T-cell (primary cell): ENCODE data around the gene RSPH1. TPM values are rescaled to one million over a fixed set of nuclear protein-coding genes. Genes with fewer than 3 reads are reported as not detected.

Experiments
- ATAC-seq, 4 experiments: fragments of 200-7000 bp in 3 of 4; fragments of 150-1000 bp in 1 of 4; cut with Tn5 transposase; replicated peaks in 1 of 4; 1 replicate in 3 of 4; 2 replicates in 1 of 4; pipeline ENCODE4 v1.10.0; 2021; ENCODE audit warnings: moderate library complexity in 3 of 4, mild to moderate bottlenecking in 2 of 4, moderate number of reproducible peaks in 1 of 4
- CTCF ChIA-PET, 2 donors: fragments of 300-600 bp; sonication (Branson Sonifier 250); formaldehyde crosslinking; loops; one replicate each; lab custom pipeline; 2022; ENCODE audit warnings: antibody characterized with exemption in 2 of 2; lab: Charles Lee
- POLR2A ChIA-PET, 2 donors: fragments of 300-600 bp; sonication (Branson Sonifier 250); formaldehyde crosslinking; loops; one replicate each; lab custom pipeline; 2022; ENCODE audit warnings: antibody characterized with exemption in 2 of 2; lab: Charles Lee
- DNase-seq, 35 experiments: peaks; one replicate each; pipeline versions ENCODE4 v3.0.0 to v3.0.0-alpha.2; 2013 to 2023
- H3K27ac ChIP-seq: one replicate; pipeline ENCODE4 v1.5.1; 2013; ENCODE audit warnings: low read length
- H3K27me3 ChIP-seq, 2 experiments: replicated peaks in 1 of 2; 1 replicate in 1 of 2; 2 replicates in 1 of 2; pipeline versions ENCODE4 v1.6.1 to v1.7.0; 2013; ENCODE audit warnings: low read length in 1 of 2, mixed read lengths in 1 of 2; ENCODE audit not compliant: control insufficient read depth in 2 of 2, insufficient read depth in 2 of 2; ENCODE audit errors: extremely low read depth in 1 of 2
- H3K36me3 ChIP-seq, 2 donors: 1 replicate in 1 of 2; 2 replicates in 1 of 2; pipeline versions ENCODE4 v1.6.1 to v1.7.0; 2013; ENCODE audit warnings: low read length in 1 of 2; ENCODE audit not compliant: control insufficient read depth in 2 of 2, insufficient read depth in 1 of 2; ENCODE audit errors: extremely low read depth in 1 of 2
- H3K4me1 ChIP-seq, 2 experiments: 1 replicate in 1 of 2; 2 replicates in 1 of 2; pipeline versions ENCODE4 v1.6.1 to v1.7.0; 2013; ENCODE audit warnings: low read length in 2 of 2, mixed read lengths in 1 of 2; ENCODE audit not compliant: insufficient read depth in 2 of 2, control insufficient read depth in 1 of 2; ENCODE audit errors: extremely low read depth in 1 of 2
- H3K4me3 ChIP-seq, 2 donors: 1 replicate in 1 of 2; 2 replicates in 1 of 2; pipeline versions ENCODE4 v1.5.1 to v1.7.0; 2013; ENCODE audit warnings: mild to moderate bottlenecking in 2 of 2, low read length in 1 of 2, moderate library complexity in 1 of 2; ENCODE audit not compliant: control insufficient read depth in 1 of 2; ENCODE audit errors: extremely low read depth in 1 of 2
- H3K9me3 ChIP-seq: 2 replicates; pipeline ENCODE4 v1.7.0; 2013
- H3K27ac Mint-ChIP-seq, 2 donors: one replicate each; pipeline ENCODE4 v1.8.0; 2020 to 2021; ENCODE audit warnings: mild to moderate bottlenecking in 2 of 2, mixed read lengths in 2 of 2
- H3K27me3 Mint-ChIP-seq, 2 donors: one replicate each; pipeline ENCODE4 v1.8.0; 2021 to 2022; ENCODE audit warnings: mixed read lengths in 2 of 2
- H3K36me3 Mint-ChIP-seq: one replicate; pipeline ENCODE4 v1.8.0; 2021; ENCODE audit warnings: mixed read lengths
- H3K4me1 Mint-ChIP-seq, 3 donors: one replicate each; pipeline ENCODE4 v1.8.0; 2020 to 2022; ENCODE audit warnings: mixed read lengths in 3 of 3, mild to moderate bottlenecking in 1 of 3
- H3K4me3 Mint-ChIP-seq, 3 donors: one replicate each; pipeline ENCODE4 v1.8.0; 2020 to 2022; ENCODE audit warnings: mild to moderate bottlenecking in 3 of 3, mixed read lengths in 3 of 3, moderate library complexity in 3 of 3
- H3K9me3 Mint-ChIP-seq, 3 donors: one replicate each; pipeline ENCODE4 v1.8.0; 2020 to 2022; ENCODE audit warnings: mixed read lengths in 3 of 3
- WGBS: methylation state at CpG from one replicate; pipeline ENCODE4 v1.1.5; 2013; ENCODE audit warnings: missing lambda C conversion rate; ENCODE audit not compliant: insufficient coverage; 5-methylcytosine and 5-hydroxymethylcytosine counted together
- total RNA-seq, 35 experiments: library from RNA in 6 of 35; stranded (reverse) in 6 of 35; fragments of 120-200 nt in 1 of 35; gene quantifications; one replicate each; pipeline versions ENCODE4 v1.2.1 to v1.2.4 and lab custom pipeline; 2013 to 2026

Gene RSPH1
- total RNA-seq, 5 donors from 2014 or later (not counting 1 experiment from before 2014, with no cell fraction given) = 0.12 to 0.20 TPM; not detected in 3

DNA sequence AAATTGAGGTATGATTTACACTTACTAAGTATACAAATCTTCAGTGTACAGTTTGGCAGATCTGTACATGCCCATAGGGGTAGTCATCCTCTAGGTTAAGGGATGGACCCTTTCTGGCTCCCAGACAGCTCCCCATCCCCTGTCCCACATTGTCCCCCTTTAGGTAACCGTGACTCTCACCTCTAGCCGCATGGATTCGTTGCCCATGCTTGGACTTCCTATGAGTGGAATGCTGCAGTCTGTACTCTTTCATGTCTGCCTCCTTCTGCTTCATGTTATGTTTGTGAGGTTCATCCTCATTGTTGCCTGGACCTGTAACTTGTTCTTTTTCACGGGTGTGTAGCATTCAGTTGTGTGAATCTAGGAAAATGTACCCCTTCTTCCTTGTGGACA lies 37.9 kb upstream of the RSPH1 start:
- H3K9me3 Mint-ChIP-seq = no peaks in the 10 kb centered on the region
- ATAC-seq (no peak), DNase-seq (no peak)
- peak overlapping the region in 2 of 3 donors; percentile 34 to 49 for H3K4me3 Mint-ChIP-seq
- Histone ChIP-seq H3K27me3 (no peaks in the 10 kb centered on the region), H3K4me3 (no peak overlapping the region), H3K9me3 (no peaks in the 10 kb centered on the region), H3K4me1 (no peaks in the 10 kb centered on the region), H3K27ac (no peak overlapping the region), H3K36me3 (peaks cover 0 to 36% of the 10 kb centered on the region in 2 donors)
- H3K36me3 Mint-ChIP-seq = peaks cover 37% of the 10 kb centered on the region
- H3K4me1 Mint-ChIP-seq = peaks cover 5 to 44% (median 33%) of the 10 kb centered on the region in 3 donors
- CTCF ChIA-PET = no interaction called here
- H3K27me3 Mint-ChIP-seq = no peaks in the 10 kb centered on the region
- POLR2A ChIA-PET = no interaction called here
- 79% methylated on average over 3 of the region's 4 CpGs for WGBS
- peak overlapping the region in 1 of 2 donors; percentile 22 for H3K27ac Mint-ChIP-seq

DNA sequence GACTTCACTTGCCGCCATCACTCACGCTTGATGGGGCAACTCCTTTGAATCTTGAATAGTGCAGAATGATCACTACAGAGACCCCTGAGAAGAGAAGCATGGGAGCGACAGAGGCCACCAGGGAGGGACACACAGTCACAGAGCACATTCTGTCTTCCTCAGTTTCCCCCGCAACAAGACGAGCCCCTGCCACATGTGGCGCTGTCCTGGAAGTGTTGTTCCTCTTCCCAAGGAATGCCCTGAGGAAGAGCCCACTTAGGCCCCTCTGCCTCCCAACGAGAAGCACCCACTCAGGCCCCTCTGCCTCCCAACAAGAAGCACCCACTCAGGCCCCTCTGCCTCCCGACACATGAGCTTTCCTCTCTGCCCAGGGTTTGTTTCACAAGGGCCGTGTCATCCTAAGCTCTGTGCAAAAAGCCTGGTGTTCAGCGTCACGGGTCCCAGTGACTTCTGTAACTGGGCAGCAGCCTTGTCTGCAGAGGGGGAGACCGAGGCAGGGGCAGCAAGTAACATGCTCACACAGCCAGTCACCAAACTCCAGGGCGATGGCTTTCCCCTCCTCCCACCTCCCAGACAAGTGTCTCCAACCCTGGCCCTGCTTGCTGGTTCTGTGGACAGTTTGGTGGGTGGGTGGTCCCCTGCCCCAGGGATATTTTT lies 37.4 kb upstream of the RSPH1 start:
- no peak overlapping the region for H3K4me3 ChIP-seq
- no peak overlapping the region for H3K27ac Mint-ChIP-seq
- 98% methylated on average over 9 of the region's 13 CpGs for WGBS

DNA sequence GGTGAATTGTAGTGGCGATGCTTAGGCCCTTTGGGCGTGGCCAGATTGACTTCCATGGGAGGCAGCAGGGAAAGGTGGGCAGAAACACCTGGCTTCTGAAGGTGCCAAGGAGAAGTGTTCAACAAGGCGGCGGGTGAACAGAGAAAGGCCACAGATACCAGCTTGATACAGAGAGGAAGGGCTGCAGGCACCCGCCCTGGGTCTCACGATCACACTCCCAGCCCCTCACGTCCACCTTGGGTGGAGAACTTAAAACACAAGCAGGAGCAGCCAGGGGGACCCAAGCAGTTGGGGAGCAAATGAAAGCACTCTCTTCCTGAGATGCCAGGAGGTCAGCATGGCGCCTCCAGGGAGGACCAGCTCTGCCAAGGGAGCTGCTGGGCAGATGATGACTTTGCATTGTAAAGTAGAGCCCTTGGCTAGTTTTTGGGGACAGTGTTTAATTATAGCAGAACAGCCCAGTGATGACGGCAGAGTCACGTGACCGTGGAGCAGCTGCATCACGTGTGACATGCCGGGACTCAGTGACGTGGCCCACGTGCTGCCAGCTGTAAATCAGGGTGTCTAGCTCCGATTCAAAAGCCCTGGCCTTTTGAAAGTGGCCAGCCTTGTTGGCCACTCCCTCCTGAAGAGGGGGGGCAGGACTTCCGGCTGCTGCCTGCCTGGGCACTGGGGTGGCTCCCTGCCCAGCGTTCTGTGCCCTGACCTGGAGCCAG lies 36.6 kb upstream of the RSPH1 start:
- no peak overlapping the region for H3K4me3 Mint-ChIP-seq
- peaks cover 14 to 52% (median 40%) of the 10 kb centered on the region in 3 donors for H3K4me1 Mint-ChIP-seq
- peaks cover 32% of the 10 kb centered on the region for H3K36me3 Mint-ChIP-seq
- ATAC-seq (no peak), DNase-seq (peak in 1 of 35 experiments; percentile 52)
- Histone ChIP-seq H3K27ac (no peak overlapping the region), H3K9me3 (no peaks in the 10 kb centered on the region), H3K4me1 (peaks cover 9% of the 10 kb centered on the region in 2 experiments), H3K4me3 (no peak overlapping the region), H3K27me3 (no peaks in the 10 kb centered on the region), H3K36me3 (peaks cover 0 to 33% of the 10 kb centered on the region in 2 donors)
- H3K27me3 Mint-ChIP-seq = no peaks in the 10 kb centered on the region
- 92% methylated on average over 18 of the region's 18 CpGs for WGBS
- no peaks in the 10 kb centered on the region for H3K9me3 Mint-ChIP-seq
- CTCF ChIA-PET = no interaction called here
- POLR2A ChIA-PET = interaction anchor here in 1 of 2 donors (0.6 kb wide), 1 partner anchor 121 kb away, joined by 6 read pairs; the partner anchor contains the start of gene PDE9A
- H3K27ac Mint-ChIP-seq = peak overlapping the region in 1 of 2 donors; percentile 23

More for the DNA sequence above, 37.4 kb upstream of the RSPH1 start:
- Histone ChIP-seq H3K4me1 (peaks cover 3% of the 10 kb centered on the region in 2 experiments), H3K9me3 (no peaks in the 10 kb centered on the region), H3K36me3 (peaks cover 0 to 33% of the 10 kb centered on the region in 2 donors), H3K27ac (no peak overlapping the region), H3K27me3 (no peaks in the 10 kb centered on the region)
- ChIA-PET CTCF (no interaction called here), POLR2A (no interaction called here)
- Mint-ChIP-seq H3K4me1 (peaks cover 6 to 46% (median 32%) of the 10 kb centered on the region in 3 donors), H3K9me3 (no peaks in the 10 kb centered on the region), H3K27me3 (no peaks in the 10 kb centered on the region), H3K36me3 (peaks cover 35% of the 10 kb centered on the region), H3K4me3 (no peak overlapping the region)
- DNase-seq = no peak
- no peak for ATAC-seq

DNA sequence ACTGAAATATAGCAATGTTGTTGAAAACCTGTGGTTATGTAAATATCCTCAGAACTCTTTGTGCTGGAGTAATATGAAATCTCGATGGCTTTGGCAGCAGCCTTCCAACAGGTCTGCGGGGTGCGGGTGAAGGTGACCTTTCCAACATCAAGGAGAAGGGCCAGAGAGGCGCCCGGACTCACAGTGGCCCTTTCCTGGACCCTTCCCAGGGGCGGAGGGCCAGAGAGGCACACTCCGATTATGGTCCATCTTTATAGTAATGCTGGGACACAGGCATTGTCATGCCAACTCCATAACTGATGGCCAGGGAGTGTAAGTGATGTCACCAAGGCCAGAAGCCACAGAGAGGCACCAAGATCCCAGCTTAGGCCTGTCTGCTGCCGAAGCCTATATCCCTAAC lies 35.7 kb upstream of the RSPH1 start:
- no peaks in the 10 kb centered on the region for H3K9me3 Mint-ChIP-seq
- H3K27ac ChIP-seq = no peak overlapping the region
- H3K4me3 Mint-ChIP-seq = no peak overlapping the region
- H3K4me1 ChIP-seq = peaks cover 17 to 18% of the 10 kb centered on the region in 2 experiments
- no peaks in the 10 kb centered on the region for H3K27me3 Mint-ChIP-seq
- H3K36me3 Mint-ChIP-seq = peaks cover 28% of the 10 kb centered on the region
- WGBS = 96% methylated on average over 5 of the region's 8 CpGs
- H3K36me3 ChIP-seq = peaks cover 0 to 29% of the 10 kb centered on the region in 2 donors
- H3K4me3 ChIP-seq = no peak overlapping the region
- CTCF ChIA-PET = no interaction called here
- POLR2A ChIA-PET = interaction anchor here in 1 of 2 donors (0.6 kb wide), 1 partner anchor 122 kb away, joined by 6 read pairs; the partner anchor contains the start of gene PDE9A
- H3K27ac Mint-ChIP-seq = no peak overlapping the region
- H3K4me1 Mint-ChIP-seq = peaks cover 23 to 61% (median 47%) of the 10 kb centered on the region in 3 donors
- DNase-seq (no peak), ATAC-seq (no peak)
- H3K9me3 ChIP-seq = no peaks in the 10 kb centered on the region
- H3K27me3 ChIP-seq = no peaks in the 10 kb centered on the region

DNA sequence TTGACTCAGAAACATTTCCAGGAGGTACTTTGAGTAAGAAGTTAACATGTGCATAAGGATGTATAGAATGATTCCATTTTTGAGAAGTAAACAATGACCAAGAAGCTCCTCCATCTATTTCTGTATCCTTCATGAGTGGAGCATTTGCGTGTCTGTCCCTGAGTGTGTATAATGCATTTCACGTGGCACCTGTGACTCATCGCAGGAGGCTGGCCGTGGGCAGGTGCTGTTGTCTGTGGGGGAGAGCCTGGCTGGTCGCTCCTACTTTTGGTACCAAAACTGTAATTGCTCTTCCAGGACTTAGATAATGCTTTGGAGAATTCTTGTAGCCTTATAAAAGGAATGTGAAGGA lies 34.1 kb upstream of the RSPH1 start:
- Histone ChIP-seq H3K4me3 (no peak overlapping the region), H3K4me1 (peaks cover 19 to 26% of the 10 kb centered on the region in 2 experiments), H3K36me3 (peaks cover 0 to 18% of the 10 kb centered on the region in 2 donors), H3K27ac (no peak overlapping the region), H3K9me3 (no peaks in the 10 kb centered on the region), H3K27me3 (no peaks in the 10 kb centered on the region)
- peaks cover 39 to 68% (median 60%) of the 10 kb centered on the region in 3 donors for H3K4me1 Mint-ChIP-seq
- peak overlapping the region; percentile 73 to 77 for H3K27ac Mint-ChIP-seq
- peaks cover 24% of the 10 kb centered on the region for H3K36me3 Mint-ChIP-seq
- POLR2A ChIA-PET = no interaction called here
- no peak overlapping the region for H3K4me3 Mint-ChIP-seq
- ATAC-seq (no peak), DNase-seq (no peak)
- H3K27me3 Mint-ChIP-seq = no peaks in the 10 kb centered on the region
- H3K9me3 Mint-ChIP-seq = no peaks in the 10 kb centered on the region
- CTCF ChIA-PET = no interaction called here
- WGBS = 68% methylated on average over 4 of the region's 5 CpGs

DNA sequence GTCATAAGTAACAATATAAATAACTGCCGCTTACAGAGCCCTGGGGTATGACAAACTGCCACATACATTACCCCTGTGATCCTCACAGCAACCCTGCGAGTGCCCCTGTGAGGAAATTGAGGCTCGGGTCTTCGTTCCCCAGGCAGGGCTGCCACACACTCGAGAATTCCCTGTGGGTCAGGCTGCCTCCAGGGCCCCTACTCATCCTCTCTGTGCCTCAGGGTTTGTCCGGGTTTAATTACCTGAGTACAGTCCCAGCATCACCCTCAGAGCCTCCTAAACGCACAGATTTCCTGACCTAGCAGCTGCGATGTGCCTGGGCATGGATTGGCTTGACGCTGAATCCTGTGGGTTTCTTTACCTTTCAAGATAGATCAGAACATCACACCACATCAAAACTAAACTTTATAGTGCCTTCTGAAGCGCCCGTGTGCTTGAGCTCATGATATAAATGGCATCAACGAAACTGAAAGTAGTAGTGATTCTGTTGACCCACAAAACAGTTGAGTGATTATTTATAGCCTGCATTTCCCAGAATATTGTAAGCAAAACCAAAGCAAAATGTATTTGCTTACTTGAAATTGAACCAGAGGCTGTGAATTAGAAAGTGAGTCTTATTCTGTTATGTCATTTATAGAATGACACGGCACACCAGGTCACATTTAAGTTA lies 31.6 kb upstream of the RSPH1 start:
- Histone ChIP-seq H3K27me3 (no peaks in the 10 kb centered on the region), H3K36me3 (peaks cover 0 to 26% of the 10 kb centered on the region in 2 donors), H3K4me3 (peak overlapping the region; percentile 39 to 48), H3K27ac (peak overlapping the region; percentile 92), H3K4me1 (peaks cover 19 to 38% of the 10 kb centered on the region in 2 experiments), H3K9me3 (no peaks in the 10 kb centered on the region)
- peak; percentile 21 to 84 (median 62) for DNase-seq
- peak; percentile 92 to 96 (median 94) for ATAC-seq
- ChIA-PET CTCF (interaction anchor here in 1 of 2 donors (0.6 to 1.1 kb wide), 3 partner anchors 16 to 124 kb away, joined by 3 to 4 read pairs (median 3); partner anchors contain the start of gene UBASH3A), POLR2A (interaction anchor here in 1 of 2 donors (0.5 to 0.7 kb wide), 3 partner anchors 14 to 294 kb away, joined by 3 to 7 read pairs (median 5); partner anchors contain the start of gene SLC37A1)
- WGBS = 14% methylated on average over 7 of the region's 13 CpGs
- Mint-ChIP-seq H3K4me1 (peaks cover 51 to 72% (median 59%) of the 10 kb centered on the region in 3 donors), H3K27ac (peak overlapping the region; percentile 96 to 97), H3K36me3 (peaks cover 26% of the 10 kb centered on the region), H3K9me3 (no peaks in the 10 kb centered on the region), H3K27me3 (no peaks in the 10 kb centered on the region), H3K4me3 (peak overlapping the region; percentile 64 to 81 (median 79))
